HUES64 (cell line): Measurements from ENCODE around the gene BLOC1S6.

ENCODE experiments used
- H3K27ac ChIP-seq: 2 replicates; pipeline ENCODE4 v1.7.0; 2013; ENCODE audit warnings: low read depth, low read length, inconsistent platforms
- H3K27me3 ChIP-seq: 2 replicates; pipeline ENCODE4 v1.6.1; 2013; ENCODE audit warnings: mild to moderate bottlenecking, low read length; ENCODE audit not compliant: insufficient read depth
- H3K36me3 ChIP-seq: 2 replicates; pipeline ENCODE4 v1.6.1; 2013; ENCODE audit warnings: mild to moderate bottlenecking, low read length; ENCODE audit not compliant: insufficient read depth
- H3K4me1 ChIP-seq: 2 replicates; pipeline ENCODE4 v1.6.1; 2013; ENCODE audit warnings: mild to moderate bottlenecking, low read length, moderate library complexity; ENCODE audit not compliant: insufficient read depth
- H3K4me3 ChIP-seq: 2 replicates; pipeline ENCODE4 v1.5.1; 2013; ENCODE audit warnings: mild to moderate bottlenecking, low read length, moderate library complexity
- H3K9ac ChIP-seq: 2 replicates; pipeline ENCODE4 v1.6.1; 2013; ENCODE audit warnings: mild to moderate bottlenecking, low read depth, low read length
- H3K9me3 ChIP-seq: 2 replicates; pipeline ENCODE4 v1.6.1; 2013; ENCODE audit warnings: low read depth, low read length; ENCODE audit not compliant: insufficient read depth
- WGBS: fragments of 150-250, 120-280 bp; methylation state at CpG from one replicate; pipeline ENCODE4 v1.1.7; 2013; ENCODE audit warnings: missing lambda C conversion rate; 5-methylcytosine and 5-hydroxymethylcytosine counted together

BLOC1S6 gene

GRCh38 chr15:45657254-45657653, 70.1 kb downstream of the BLOC1S6 start:
- Histone ChIP-seq H3K9ac (no peak overlapping the region), H3K36me3 (no peaks in the 10 kb centered on the region), H3K27me3 (no peaks in the 10 kb centered on the region), H3K9me3 (no peaks in the 10 kb centered on the region), H3K4me1 (peaks cover 3% of the 10 kb centered on the region; the same call in 1 of the 2 replicates), H3K27ac (no peak overlapping the region), H3K4me3 (no peak overlapping the region)
- 96% methylated on average over 2 of the region's 2 CpGs for WGBS

GRCh38 chr15:45657764-45658545, 70.8 kb downstream of the BLOC1S6 start:
- peaks cover 3% of the 10 kb centered on the region; the same call in 1 of the 2 replicates for H3K4me1 ChIP-seq
- no peak overlapping the region for H3K4me3 ChIP-seq
- WGBS = 76% methylated on average over 8 of the region's 8 CpGs
- no peak overlapping the region for H3K9ac ChIP-seq
- no peak overlapping the region for H3K27ac ChIP-seq
- no peaks in the 10 kb centered on the region for H3K9me3 ChIP-seq
- H3K36me3 ChIP-seq = no peaks in the 10 kb centered on the region
- no peaks in the 10 kb centered on the region for H3K27me3 ChIP-seq
